HG02571 (cell line): ENCODE measurements around the gene CAND1.

ENCODE experiments used
- ATAC-seq: cut with Tn5 transposase; IDR thresholded peaks from one replicate; pipeline ENCODE4 v1.9.1; 2021; ENCODE audit warnings: mild to moderate bottlenecking, moderate library complexity; ENCODE audit not compliant: unreplicated experiment

Gene CAND1

DNA sequence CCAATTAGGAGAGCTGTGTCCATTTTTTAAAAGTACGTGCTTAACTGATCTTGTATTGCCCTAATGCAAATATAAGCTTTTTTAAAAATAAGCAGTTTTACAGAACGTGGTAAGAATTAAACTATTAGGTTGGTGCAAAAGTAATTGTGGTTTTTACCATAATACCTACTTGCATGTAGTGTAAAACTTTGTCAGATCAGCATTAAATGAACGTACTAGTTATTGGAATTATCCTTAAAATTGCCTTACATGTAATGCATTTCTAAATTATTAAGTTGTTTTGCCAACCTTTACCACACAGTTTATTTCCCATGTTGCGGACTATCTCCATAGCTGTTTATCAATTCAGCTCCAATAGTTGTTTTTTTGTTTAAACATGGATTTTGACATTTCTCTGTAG is 10.9 kb downstream of the CAND1 start:
- ATAC-seq = no peak

GRCh38 chr12:67280572-67280971 is 11.4 kb downstream of the CAND1 start:
- no peak for ATAC-seq

DNA sequence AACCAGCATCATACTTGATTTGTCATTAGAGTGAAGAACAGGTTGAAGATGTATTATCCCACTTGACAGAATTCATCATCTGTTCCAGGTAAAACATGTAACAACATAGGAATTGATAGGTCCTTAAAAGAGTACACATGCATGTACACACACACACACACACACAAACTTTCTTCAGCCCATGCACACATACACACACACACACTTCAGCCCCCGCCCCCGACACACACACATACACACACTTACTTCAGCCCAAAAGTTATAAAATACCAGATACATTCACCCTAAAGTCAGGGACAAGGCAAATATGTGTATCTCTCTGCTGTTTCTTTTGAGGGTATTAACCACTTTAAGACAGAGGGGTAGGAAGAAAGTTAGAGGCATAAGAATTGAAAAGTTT is 15.4 kb downstream of the CAND1 start:
- no peak for ATAC-seq

DNA sequence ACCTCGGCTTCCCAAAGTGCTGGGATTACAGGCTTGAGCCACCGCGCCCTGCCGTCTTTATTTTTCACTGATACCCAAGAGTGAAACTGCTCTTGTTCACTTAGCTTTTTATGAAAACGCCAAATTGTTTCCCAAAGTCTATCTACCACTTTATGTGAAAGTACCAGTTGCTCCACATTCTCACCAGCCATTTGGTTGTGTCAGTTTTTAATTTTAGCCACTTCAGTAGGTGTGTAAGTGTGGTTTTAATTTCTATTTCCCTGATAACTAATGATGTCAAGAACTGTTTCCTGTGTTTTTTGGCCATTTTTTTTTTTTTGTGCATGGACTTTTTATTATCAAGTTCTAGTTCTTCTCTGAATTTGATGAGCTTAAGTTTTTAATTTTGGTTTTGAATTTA is 17.1 kb downstream of the CAND1 start:
- no peak for ATAC-seq

- no peak for ATAC-seq
Observed at GRCh38 chr12:67287311-67287710, 18.2 kb downstream of the CAND1 start.

GRCh38 chr12:67288561-67288960 is 19.4 kb downstream of the CAND1 start:
- no peak for ATAC-seq

GRCh38 chr12:67290378-67290777 is 21.2 kb downstream of the CAND1 start:
- ATAC-seq = no peak

GRCh38 chr12:67299526-67299925 is 30.4 kb downstream of the CAND1 start:
- no peak for ATAC-seq

DNA sequence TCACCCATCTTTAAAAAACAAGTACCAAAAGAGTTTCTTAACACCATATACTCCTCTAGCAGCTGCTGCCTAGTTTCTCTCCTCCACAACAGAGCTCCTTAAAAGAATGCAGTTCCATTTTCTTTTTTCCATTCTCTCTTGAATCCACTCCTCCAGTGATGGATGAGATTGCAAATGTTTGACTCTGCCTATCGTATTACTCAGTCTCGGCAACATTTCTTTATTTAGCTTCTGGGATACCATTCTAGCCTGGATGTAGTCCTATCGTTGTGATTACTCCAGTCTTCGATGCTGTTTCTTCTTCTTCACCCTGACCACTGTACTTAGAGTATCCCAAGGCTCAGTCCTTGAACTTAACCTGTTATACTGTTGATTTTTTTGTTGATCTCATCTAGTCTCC is 30.8 kb downstream of the CAND1 start:
- ATAC-seq = no peak

GRCh38 chr12:67302162-67302561 is 33.0 kb downstream of the CAND1 start:
- ATAC-seq = no peak

GRCh38 chr12:67305544-67305943 is 36.4 kb downstream of the CAND1 start:
- no peak for ATAC-seq

GRCh38 chr12:67306712-67307111 is 37.6 kb downstream of the CAND1 start:
- ATAC-seq = no peak

DNA sequence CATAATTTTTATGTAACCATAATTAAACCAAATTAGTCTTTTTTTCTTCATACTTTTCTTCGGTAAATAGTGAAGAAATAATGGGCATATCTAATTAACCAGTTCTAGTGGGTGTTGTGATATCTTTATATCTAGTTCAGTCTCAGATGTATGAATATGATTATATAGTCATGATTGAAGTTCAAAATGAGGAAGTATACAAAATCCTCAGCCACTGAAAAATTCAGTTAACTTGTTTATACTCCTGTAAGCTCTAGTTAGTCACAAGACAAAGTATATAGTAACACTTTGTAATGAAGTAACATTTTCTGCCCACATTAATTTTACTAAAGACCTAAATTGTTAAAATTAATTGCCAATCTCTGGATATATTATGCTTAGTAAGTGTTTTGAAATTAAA is 46.5 kb downstream of the CAND1 start:
- no peak for ATAC-seq

DNA sequence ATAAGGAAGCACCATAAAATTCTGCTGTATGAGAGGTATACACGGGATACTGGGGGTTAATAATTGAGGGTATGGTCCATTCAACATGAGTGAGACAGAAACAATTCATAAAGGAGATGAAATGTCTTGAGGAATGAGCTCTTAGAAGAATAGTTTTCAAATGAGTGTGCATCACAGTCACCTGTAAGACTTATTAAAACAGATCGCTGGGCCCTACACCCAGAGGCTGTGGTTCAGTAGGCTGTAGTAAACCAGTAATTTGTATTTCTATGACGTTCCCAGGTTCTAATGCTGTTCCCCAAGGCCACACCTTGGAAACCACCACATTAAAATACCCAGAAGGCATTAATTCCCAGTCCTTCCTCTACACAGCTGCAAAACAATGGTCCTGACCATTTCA is 49.6 kb downstream of the CAND1 start:
- no peak for ATAC-seq

GRCh38 chr12:67319936-67320335 is 50.8 kb downstream of the CAND1 start:
- ATAC-seq = no peak

DNA sequence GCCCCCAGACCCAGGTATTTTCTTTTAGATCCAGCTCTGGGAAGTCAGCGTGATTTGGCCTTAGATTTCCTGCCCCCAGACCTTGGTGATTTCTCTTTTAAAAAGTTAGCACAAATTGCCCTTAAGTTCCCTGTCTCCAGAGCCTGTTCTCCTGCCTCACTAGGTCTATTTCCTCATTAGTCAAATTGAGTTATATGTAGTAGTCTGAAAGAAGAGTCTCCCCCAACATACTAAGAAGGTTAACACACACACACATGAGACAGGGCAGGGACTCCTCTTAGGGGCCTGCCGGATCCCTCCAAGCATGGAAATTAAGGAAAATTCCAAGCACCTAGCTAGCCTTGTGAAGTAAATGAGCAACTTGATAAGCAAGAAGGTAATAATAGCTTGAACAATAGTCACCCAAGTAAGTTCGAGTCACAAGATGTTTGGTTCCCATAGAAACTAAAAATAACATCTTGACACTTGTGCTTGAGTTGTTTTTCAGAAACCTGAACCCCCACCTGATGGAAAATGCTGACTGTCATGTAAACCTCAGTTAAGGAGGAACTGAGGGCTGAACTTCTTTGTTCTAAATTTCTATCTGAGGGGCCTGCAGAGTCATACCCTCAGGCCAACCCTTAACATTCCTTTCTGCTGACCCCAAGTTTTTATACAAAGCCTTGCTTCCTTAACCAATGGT is 51.6 kb downstream of the CAND1 start:
- ATAC-seq = no peak

GRCh38 chr12:67322580-67322979 is 53.4 kb downstream of the CAND1 start:
- ATAC-seq = no peak

DNA sequence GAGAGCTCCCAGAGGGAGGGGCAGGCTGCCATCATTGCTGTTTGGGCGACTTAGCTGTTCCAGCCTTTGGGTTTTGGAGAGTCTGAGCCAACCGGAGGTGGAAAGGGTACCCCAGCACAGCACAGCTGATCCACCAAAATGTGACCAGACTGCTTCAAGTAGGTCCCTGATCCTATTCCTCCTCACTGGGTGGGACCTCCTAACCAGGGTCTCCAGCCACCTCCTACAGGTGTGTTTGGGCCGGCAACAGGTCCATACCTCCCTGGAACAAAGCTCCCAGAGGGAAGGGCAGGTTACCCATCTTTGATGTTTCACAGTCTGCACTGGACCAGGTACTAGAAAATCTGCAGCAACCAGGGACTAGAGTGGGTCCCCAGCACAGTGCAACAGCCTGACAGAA is 53.8 kb downstream of the CAND1 start:
- no peak for ATAC-seq

GRCh38 chr12:67326637-67327036 is 57.5 kb downstream of the CAND1 start:
- no peak for ATAC-seq

DNA sequence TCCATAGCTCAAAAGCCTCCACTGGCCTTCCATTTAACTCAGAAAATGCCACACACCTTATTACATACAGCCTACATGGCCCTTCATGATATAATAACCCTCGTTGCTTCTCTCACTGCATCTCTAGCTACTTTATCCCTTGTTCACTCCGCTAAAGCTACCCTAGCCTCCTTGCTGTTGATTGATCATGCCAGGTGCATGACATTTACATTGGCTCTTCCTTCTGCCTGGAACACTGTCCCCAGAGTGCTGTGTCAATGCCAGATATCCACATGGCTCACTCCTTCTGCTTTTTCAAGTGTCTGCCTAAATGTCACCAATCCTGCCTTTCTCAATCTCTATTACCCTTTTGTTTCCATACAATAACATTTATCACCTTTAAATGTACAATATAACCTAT is 58.3 kb downstream of the CAND1 start:
- no peak for ATAC-seq

DNA sequence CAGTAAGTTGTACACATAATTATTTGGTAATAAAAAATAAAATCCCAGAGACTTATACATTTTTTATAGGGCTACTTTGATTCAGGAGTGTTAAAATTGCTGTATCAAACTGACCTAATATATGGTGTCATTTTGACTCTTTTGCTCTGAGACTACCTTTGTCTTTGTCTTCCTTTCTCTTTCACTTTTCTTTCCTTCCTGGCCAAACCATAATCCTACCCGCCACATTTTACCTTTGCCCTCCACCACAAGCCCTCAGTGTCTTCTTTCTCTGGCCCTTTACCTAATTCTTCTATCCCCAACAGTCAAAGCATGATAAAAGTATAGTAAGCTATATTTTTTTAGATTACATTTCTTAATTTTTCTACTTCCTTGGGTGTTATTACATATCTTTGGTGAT is 62.0 kb downstream of the CAND1 start:
- ATAC-seq = no peak

DNA sequence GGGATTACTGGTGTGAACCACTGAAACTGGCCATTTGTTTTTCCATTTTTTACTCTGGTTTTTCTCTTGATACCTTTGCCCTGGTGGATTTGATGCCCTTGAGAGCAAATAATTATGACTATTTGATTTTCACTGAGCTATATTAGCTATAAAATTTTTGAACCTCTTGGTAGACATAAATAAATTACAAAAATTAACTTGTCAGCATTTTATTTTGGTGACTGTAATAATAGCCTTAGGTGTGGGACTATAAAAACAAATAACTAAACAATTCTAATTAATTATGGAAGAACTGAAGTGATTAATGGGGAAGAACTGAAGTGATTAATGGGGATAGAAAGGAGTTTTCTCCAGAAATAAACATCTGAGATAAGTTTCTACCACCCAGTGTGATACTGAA is 62.7 kb downstream of the CAND1 start:
- no peak for ATAC-seq

DNA sequence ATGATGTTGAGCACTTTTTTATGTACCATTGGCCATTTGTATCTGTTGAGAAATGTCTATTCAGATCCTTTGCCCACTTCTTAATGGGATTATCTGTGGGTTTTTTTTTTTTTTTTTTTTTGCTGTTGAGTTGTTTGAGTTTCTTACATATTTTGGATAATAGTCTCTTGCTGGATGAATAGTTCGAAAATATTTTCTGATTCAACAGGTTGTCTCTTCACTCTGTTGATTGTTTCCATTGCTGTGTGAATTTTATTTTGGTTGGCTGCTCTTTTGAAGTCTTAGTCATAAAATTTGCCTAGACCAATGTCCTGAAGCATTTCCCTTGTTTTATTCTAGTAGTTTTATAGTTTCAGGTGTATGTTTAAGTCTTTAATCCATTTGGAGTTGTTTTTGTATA is 64.5 kb downstream of the CAND1 start:
- ATAC-seq = no peak
